ENCODE data around the gene GATAD2B.

The GATAD2B gene

GRCh38 chr1:153804112-153804511 lies 118.7 kb downstream of the GATAD2B start:
- H3K27me3 ChIP-seq (ENCODE audit: control insufficient read depth, insufficient read depth, low read length) = no peaks in the 10 kb centered on the region
- H3K36me3 ChIP-seq (ENCODE audit: control insufficient read depth, insufficient read depth, low read length) = no peaks in the 10 kb centered on the region
- no peaks in the 10 kb centered on the region for H3K4me1 ChIP-seq (ENCODE audit: control insufficient read depth, insufficient read depth, low read length)
- H3K4me3 ChIP-seq (ENCODE audit: low read length) = no peak overlapping the region
- H3K9me3 ChIP-seq (ENCODE audit: control insufficient read depth, low read length) = no peaks in the 10 kb centered on the region
- H3K9ac ChIP-seq (ENCODE audit: low read length) = no peak overlapping the region

- Histone ChIP-seq H3K27me3 (ENCODE audit: control insufficient read depth, insufficient read depth, low read length) (no peaks in the 10 kb centered on the region), H3K9me3 (ENCODE audit: control insufficient read depth, low read length) (no peaks in the 10 kb centered on the region), H3K4me1 (ENCODE audit: control insufficient read depth, insufficient read depth, low read length) (no peaks in the 10 kb centered on the region), H3K36me3 (ENCODE audit: control insufficient read depth, insufficient read depth, low read length) (no peaks in the 10 kb centered on the region), H3K9ac (ENCODE audit: low read length) (no peak overlapping the region), H3K4me3 (ENCODE audit: low read length) (no peak overlapping the region)
Observed at GRCh38 chr1:153803470-153804056, 119.2 kb downstream of the GATAD2B start.

- Histone ChIP-seq H3K9ac (ENCODE audit: low read length) (no peak overlapping the region), H3K4me3 (ENCODE audit: low read length) (no peak overlapping the region), H3K4me1 (ENCODE audit: control insufficient read depth, insufficient read depth, low read length) (no peaks in the 10 kb centered on the region)
Observed at GRCh38 chr1:153801786-153802697, 120.7 kb downstream of the GATAD2B start.

DNA sequence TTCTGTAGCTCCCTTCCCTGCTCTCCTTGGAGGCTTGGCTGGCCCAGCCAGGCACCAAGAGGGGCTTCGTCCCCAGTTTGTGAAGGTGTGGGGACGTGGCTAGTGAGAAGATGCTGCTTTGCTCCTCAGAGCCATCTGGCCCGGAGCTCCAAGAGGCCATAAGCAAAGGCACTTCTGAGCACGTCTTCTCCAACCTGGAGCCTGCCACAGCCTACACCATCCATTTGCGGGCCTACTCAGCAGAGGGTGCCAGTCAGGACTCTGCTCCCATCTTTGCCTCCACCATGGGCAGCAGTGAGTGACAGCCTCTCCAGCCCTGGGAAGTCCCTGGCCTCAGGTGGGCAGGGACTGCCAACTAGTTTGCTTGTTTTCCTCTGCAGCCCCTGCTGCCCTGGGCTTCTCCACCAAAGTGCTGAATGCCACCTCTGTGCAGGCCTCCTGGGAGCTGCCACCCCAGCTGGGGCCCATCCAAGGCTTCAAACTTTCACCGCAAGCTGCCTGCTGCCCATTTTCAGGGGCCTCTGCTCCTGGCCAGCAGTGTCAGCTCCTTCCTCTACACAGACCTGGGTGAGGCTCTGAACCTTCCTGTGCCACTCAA lies 121.6 kb downstream of the GATAD2B start:
- Histone ChIP-seq H3K4me3 (ENCODE audit: low read length) (no peak overlapping the region), H3K36me3 (ENCODE audit: control insufficient read depth, insufficient read depth, low read length) (no peaks in the 10 kb centered on the region), H3K4me1 (ENCODE audit: control insufficient read depth, insufficient read depth, low read length) (no peaks in the 10 kb centered on the region), H3K9me3 (ENCODE audit: control insufficient read depth, low read length) (no peaks in the 10 kb centered on the region), H3K9ac (ENCODE audit: low read length) (no peak overlapping the region), H3K27me3 (ENCODE audit: control insufficient read depth, insufficient read depth, low read length) (no peaks in the 10 kb centered on the region)

More at GRCh38 chr1:153801786-153802697, 120.7 kb downstream of the GATAD2B start:
- H3K36me3 ChIP-seq (ENCODE audit: control insufficient read depth, insufficient read depth, low read length) = no peaks in the 10 kb centered on the region
- no peaks in the 10 kb centered on the region for H3K27me3 ChIP-seq (ENCODE audit: control insufficient read depth, insufficient read depth, low read length)
- no peaks in the 10 kb centered on the region for H3K9me3 ChIP-seq (ENCODE audit: control insufficient read depth, low read length)

DNA sequence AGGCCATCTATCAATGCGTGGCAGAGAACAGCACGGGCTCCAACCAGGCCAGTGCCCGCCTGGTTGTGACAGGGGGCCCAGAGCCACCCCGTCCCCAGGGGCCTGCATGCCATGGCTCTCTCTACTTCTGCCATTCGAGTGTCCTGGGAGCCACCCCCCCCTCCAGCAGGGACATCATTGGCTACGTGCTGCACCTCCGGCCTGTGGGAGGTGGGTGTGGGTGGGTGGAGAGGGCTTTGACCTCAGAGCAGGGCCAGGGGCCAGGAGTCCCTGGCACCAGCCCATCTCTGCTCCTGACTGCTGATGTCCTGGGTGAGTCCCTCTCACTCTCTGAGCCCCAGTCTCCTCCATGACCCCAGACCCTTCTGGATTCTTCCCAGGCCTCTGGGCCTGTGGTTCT lies 122.3 kb downstream of the GATAD2B start:
- Histone ChIP-seq H3K4me1 (ENCODE audit: control insufficient read depth, insufficient read depth, low read length) (no peaks in the 10 kb centered on the region), H3K4me3 (ENCODE audit: low read length) (no peak overlapping the region), H3K9me3 (ENCODE audit: control insufficient read depth, low read length) (no peaks in the 10 kb centered on the region), H3K9ac (ENCODE audit: low read length) (no peak overlapping the region), H3K36me3 (ENCODE audit: control insufficient read depth, insufficient read depth, low read length) (no peaks in the 10 kb centered on the region), H3K27me3 (ENCODE audit: control insufficient read depth, insufficient read depth, low read length) (no peaks in the 10 kb centered on the region)

GRCh38 chr1:153799566-153800465 lies 123.0 kb downstream of the GATAD2B start:
- H3K4me3 ChIP-seq (ENCODE audit: low read length) = no peak overlapping the region
- no peaks in the 10 kb centered on the region for H3K36me3 ChIP-seq (ENCODE audit: control insufficient read depth, insufficient read depth, low read length)
- H3K27me3 ChIP-seq (ENCODE audit: control insufficient read depth, insufficient read depth, low read length) = no peaks in the 10 kb centered on the region

GRCh38 chr1:153799016-153799415 lies 123.8 kb downstream of the GATAD2B start:
- Histone ChIP-seq H3K4me1 (ENCODE audit: control insufficient read depth, insufficient read depth, low read length) (no peaks in the 10 kb centered on the region), H3K36me3 (ENCODE audit: control insufficient read depth, insufficient read depth, low read length) (no peaks in the 10 kb centered on the region), H3K4me3 (ENCODE audit: low read length) (no peak overlapping the region), H3K27me3 (ENCODE audit: control insufficient read depth, insufficient read depth, low read length) (no peaks in the 10 kb centered on the region), H3K9me3 (ENCODE audit: control insufficient read depth, low read length) (no peaks in the 10 kb centered on the region), H3K9ac (ENCODE audit: low read length) (no peak overlapping the region)

More at GRCh38 chr1:153799566-153800465, 123.0 kb downstream of the GATAD2B start:
- Histone ChIP-seq H3K4me1 (ENCODE audit: control insufficient read depth, insufficient read depth, low read length) (no peaks in the 10 kb centered on the region), H3K9me3 (ENCODE audit: control insufficient read depth, low read length) (no peaks in the 10 kb centered on the region), H3K9ac (ENCODE audit: low read length) (no peak overlapping the region)

DNA sequence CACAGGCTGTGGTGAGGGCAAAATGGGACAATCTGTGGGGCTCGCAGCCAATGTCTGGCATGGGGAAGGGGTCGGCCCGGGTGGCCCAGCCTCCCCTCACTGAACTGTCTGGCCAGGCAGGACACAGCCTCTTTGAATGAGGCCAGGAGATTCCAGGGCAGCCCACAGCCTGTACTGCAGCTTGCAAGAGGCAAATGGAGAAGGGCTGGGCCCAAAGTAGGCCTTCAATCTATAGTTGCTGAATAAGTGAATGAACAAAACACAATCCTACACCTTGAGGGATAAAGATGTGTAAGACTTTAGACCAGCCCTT lies 124.3 kb downstream of the GATAD2B start:
- H3K4me3 ChIP-seq (ENCODE audit: low read length) = no peak overlapping the region
- H3K27me3 ChIP-seq (ENCODE audit: control insufficient read depth, insufficient read depth, low read length) = no peaks in the 10 kb centered on the region
- H3K36me3 ChIP-seq (ENCODE audit: control insufficient read depth, insufficient read depth, low read length) = no peaks in the 10 kb centered on the region
- no peaks in the 10 kb centered on the region for H3K9me3 ChIP-seq (ENCODE audit: control insufficient read depth, low read length)
- H3K4me1 ChIP-seq (ENCODE audit: control insufficient read depth, insufficient read depth, low read length) = no peaks in the 10 kb centered on the region
- H3K9ac ChIP-seq (ENCODE audit: low read length) = no peak overlapping the region

GRCh38 chr1:153796786-153797659 lies 125.7 kb downstream of the GATAD2B start:
- Histone ChIP-seq H3K9me3 (ENCODE audit: control insufficient read depth, low read length) (no peaks in the 10 kb centered on the region), H3K27me3 (ENCODE audit: control insufficient read depth, insufficient read depth, low read length) (no peaks in the 10 kb centered on the region), H3K4me1 (ENCODE audit: control insufficient read depth, insufficient read depth, low read length) (no peaks in the 10 kb centered on the region), H3K9ac (ENCODE audit: low read length) (no peak overlapping the region), H3K4me3 (ENCODE audit: low read length) (no peak overlapping the region), H3K36me3 (ENCODE audit: control insufficient read depth, insufficient read depth, low read length) (no peaks in the 10 kb centered on the region)

GRCh38 chr1:153795934-153796785 lies 126.6 kb downstream of the GATAD2B start:
- Histone ChIP-seq H3K27me3 (ENCODE audit: control insufficient read depth, insufficient read depth, low read length) (no peaks in the 10 kb centered on the region), H3K4me1 (ENCODE audit: control insufficient read depth, insufficient read depth, low read length) (peaks cover 4% of the 10 kb centered on the region), H3K36me3 (ENCODE audit: control insufficient read depth, insufficient read depth, low read length) (no peaks in the 10 kb centered on the region), H3K9ac (ENCODE audit: low read length) (no peak overlapping the region), H3K9me3 (ENCODE audit: control insufficient read depth, low read length) (no peaks in the 10 kb centered on the region), H3K4me3 (ENCODE audit: low read length) (no peak overlapping the region)

Measured in mucosa of stomach (tissue), 1 donor.